Fibroblast of the aortic adventitia (primary cell): Measurements from ENCODE around the gene IGFBPL1. TPM values are rescaled to one million over a fixed set of nuclear protein-coding genes. Genes with fewer than 3 reads are reported as not detected.

Experiments
- DNase-seq: peaks from one replicate; pipeline ENCODE4 v3.0.0-alpha.2; 2010; ENCODE audit warnings: low read depth
- H3K4me3 ChIP-seq: 2 replicates; pipeline ENCODE4 v1.5.1; 2011; ENCODE audit warnings: low read depth, mild to moderate bottlenecking, control low read depth, low read length, moderate library complexity
- total RNA-seq: library from RNA; depleted of rRNA; stranded (reverse); fragments of >200 nt; gene quantifications from 2 replicates; pipeline ENCODE4 v1.2.3, GENCODE V29; 2012; ENCODE audit warnings: low replicate concordance
- TF ChIP-seq, protein P1 (sequence below): IDR thresholded peaks from 2 replicates; pipeline ENCODE4 v1.5.1; 2011; ENCODE audit warnings: mild to moderate bottlenecking, low read length, control low read depth, inconsistent platforms; ENCODE audit not compliant: insufficient read depth

Gene IGFBPL1
- total RNA-seq, 1 donor: not detected

- H3K4me3 ChIP-seq: no peak overlapping the region
- no peak for DNase-seq
- TF ChIP-seq, protein P1, sequence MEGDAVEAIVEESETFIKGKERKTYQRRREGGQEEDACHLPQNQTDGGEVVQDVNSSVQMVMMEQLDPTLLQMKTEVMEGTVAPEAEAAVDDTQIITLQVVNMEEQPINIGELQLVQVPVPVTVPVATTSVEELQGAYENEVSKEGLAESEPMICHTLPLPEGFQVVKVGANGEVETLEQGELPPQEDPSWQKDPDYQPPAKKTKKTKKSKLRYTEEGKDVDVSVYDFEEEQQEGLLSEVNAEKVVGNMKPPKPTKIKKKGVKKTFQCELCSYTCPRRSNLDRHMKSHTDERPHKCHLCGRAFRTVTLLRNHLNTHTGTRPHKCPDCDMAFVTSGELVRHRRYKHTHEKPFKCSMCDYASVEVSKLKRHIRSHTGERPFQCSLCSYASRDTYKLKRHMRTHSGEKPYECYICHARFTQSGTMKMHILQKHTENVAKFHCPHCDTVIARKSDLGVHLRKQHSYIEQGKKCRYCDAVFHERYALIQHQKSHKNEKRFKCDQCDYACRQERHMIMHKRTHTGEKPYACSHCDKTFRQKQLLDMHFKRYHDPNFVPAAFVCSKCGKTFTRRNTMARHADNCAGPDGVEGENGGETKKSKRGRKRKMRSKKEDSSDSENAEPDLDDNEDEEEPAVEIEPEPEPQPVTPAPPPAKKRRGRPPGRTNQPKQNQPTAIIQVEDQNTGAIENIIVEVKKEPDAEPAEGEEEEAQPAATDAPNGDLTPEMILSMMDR: no peak
These were observed 36.5 kb downstream of the IGFBPL1 start for GRCh38 chr9:38387751-38388150.

DNA sequence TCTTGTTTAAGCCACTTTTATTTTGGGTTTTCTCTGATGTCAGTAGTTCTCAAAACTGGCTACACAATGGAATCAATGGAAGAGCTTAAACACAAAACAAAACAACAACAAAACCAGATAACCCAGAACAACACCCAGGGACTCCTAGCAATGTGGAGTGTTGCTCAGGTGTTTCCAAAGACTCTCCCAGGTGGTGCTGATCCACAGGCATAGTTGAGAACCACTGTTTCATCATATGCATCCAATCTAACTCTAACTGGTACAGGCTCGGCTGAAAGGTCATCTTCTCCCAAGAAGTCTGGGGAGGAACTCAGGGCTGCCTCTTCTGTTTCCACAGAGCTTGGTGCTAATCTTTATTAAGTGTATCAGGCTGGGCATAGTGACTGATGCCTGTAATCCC, 37.2 kb downstream of the IGFBPL1 start:
- TF ChIP-seq, protein P1: no peak
- H3K4me3 ChIP-seq: no peak overlapping the region
- DNase-seq: no peak

GRCh38 chr9:38386319-38386895, 37.8 kb downstream of the IGFBPL1 start:
- no peak for DNase-seq
- TF ChIP-seq, protein P1: no peak
- no peak overlapping the region for H3K4me3 ChIP-seq

DNA sequence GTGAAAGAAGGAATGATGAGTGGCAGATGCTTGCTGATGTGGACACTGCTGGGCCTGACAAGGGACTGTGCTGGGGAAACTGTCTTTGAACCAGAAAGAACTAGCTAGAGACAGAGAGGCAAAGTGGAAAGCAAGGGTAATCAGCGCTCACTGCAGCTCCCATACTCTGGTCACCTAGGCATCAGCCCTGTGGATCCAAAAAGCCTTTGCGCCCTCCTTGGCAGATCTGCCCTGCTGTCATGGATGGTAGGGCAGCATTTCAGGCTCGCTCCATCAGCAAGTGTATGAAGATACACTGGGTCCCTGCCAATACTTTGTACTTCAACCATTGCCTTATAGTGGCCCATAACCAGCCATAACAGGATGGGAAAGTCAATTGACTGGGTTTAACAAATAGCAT, 38.4 kb downstream of the IGFBPL1 start:
- DNase-seq: no peak
- H3K4me3 ChIP-seq: no peak overlapping the region
- TF ChIP-seq, protein P1: no peak

GRCh38 chr9:38384990-38385848, 39.0 kb downstream of the IGFBPL1 start:
- no peak for DNase-seq
- TF ChIP-seq, protein P1: no peak
- H3K4me3 ChIP-seq: no peak overlapping the region

DNA sequence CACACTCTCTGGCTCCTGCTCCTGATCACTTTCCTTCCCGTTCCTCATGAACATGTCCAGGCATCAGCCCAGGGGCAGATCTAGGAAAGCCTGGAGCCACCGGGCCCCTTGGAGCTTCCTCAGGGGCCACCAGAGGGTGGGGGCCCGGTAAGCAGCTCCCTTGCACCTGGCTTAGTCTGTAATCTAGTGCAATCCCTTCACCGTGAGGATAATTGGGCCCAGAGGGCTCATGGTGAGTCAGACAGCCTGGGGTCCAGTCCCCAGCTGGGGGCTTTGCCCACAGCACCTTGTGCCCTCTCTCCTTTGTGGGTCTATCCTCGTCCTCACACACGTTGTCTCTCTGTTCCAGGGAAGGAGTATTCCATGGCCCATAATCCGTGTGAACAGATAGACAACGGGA, 42.1 kb downstream of the IGFBPL1 start:
- TF ChIP-seq, protein P1: no peak
- no peak overlapping the region for H3K4me3 ChIP-seq
- DNase-seq: no peak
